Fibroblast of lung (primary cell): Measurements from ENCODE around the gene ATG7. TPM values are rescaled to one million over a fixed set of nuclear protein-coding genes. Genes with fewer than 3 reads are reported as not detected.
A peak's percentile ranks its signal among the peaks of the same experiment; 100 is the strongest.
"Not testable (repeated sequence)": the region's sequence is repeated elsewhere in the genome, so short reads cannot be mapped to it uniquely, and the experiment has no call there.

ENCODE experiments used
- DNase-seq, 2 donors: peaks; one replicate each; pipeline versions ENCODE4 v3.0.0 to v3.0.0-alpha.2; 2010; ENCODE audit warnings: low read depth in 2 of 2
- H2AFZ ChIP-seq: 2 replicates; pipeline ENCODE4 v1.5.1; 2012; ENCODE audit warnings: low read length, control low read depth, inconsistent platforms
- H3K27ac ChIP-seq: 2 replicates; pipeline ENCODE4 v1.5.1; 2011; ENCODE audit warnings: low read length, control low read depth; ENCODE audit not compliant: insufficient read depth
- H3K27me3 ChIP-seq: 2 replicates; pipeline ENCODE4 v1.5.1; 2011; ENCODE audit warnings: mild to moderate bottlenecking, low read length; ENCODE audit not compliant: control insufficient read depth, insufficient read depth
- H3K36me3 ChIP-seq: 2 replicates; pipeline ENCODE4 v1.5.1; 2011; ENCODE audit warnings: low read length; ENCODE audit not compliant: control insufficient read depth, insufficient read depth
- H3K4me1 ChIP-seq: 2 replicates; pipeline ENCODE4 v1.5.1; 2011; ENCODE audit warnings: low read length; ENCODE audit not compliant: control insufficient read depth, insufficient read depth; ENCODE audit errors: extremely low read depth
- H3K4me2 ChIP-seq: 2 replicates; pipeline ENCODE4 v1.5.1; 2011; ENCODE audit warnings: low read length, control low read depth; ENCODE audit not compliant: insufficient read depth; ENCODE audit errors: extremely low read depth
- H3K4me3 ChIP-seq, 4 experiments: fragments of 200-600 bp in 1 of 4; sonication (generic) in 1 of 4; replicated peaks in 1 of 4; 2 replicates each; pipeline ENCODE4 v1.5.1; 2011 to 2016; ENCODE audit warnings: low read length in 4 of 4, low read depth in 3 of 4, mild to moderate bottlenecking in 3 of 4, control low read depth in 2 of 4, inconsistent platforms in 1 of 4, mixed read lengths in 1 of 4; ENCODE audit not compliant: insufficient read depth in 1 of 4; ENCODE audit errors: control extremely low read depth in 1 of 4
- H3K79me2 ChIP-seq: 2 replicates; pipeline ENCODE4 v1.5.1; 2012; ENCODE audit warnings: mild to moderate bottlenecking, low read length, inconsistent platforms; ENCODE audit not compliant: control insufficient read depth, insufficient read depth
- H3K9ac ChIP-seq: 2 replicates; pipeline ENCODE4 v1.5.1; 2011; ENCODE audit warnings: mild to moderate bottlenecking, low read length, control low read depth; ENCODE audit not compliant: insufficient read depth
- H3K9me3 ChIP-seq: 2 replicates; pipeline ENCODE4 v1.5.1; 2012; ENCODE audit warnings: low read depth, low read length; ENCODE audit not compliant: control insufficient read depth, insufficient read depth
- H4K20me1 ChIP-seq: 2 replicates; pipeline ENCODE4 v1.5.1; 2011; ENCODE audit warnings: low read length; ENCODE audit not compliant: control insufficient read depth, insufficient read depth; ENCODE audit errors: extremely low read depth
- CTCF ChIP-seq, 2 donors: IDR thresholded peaks in 1 of 2; conservative IDR thresholded peaks in 1 of 2; 1 replicate in 1 of 2; 2 replicates in 1 of 2; pipeline ENCODE4 v1.5.1; 2011 to 2012; ENCODE audit warnings: low read length in 2 of 2, control low read depth in 1 of 2, inconsistent platforms in 1 of 2, low read depth in 1 of 2, mild to moderate bottlenecking in 1 of 2
- EZH2 ChIP-seq: IDR thresholded peaks from 2 replicates; pipeline ENCODE4 v1.5.1; 2012; ENCODE audit warnings: low read length, control low read depth, mild to moderate bottlenecking; ENCODE audit errors: missing control alignments
- polyA plus RNA-seq, 2 donors: library from polyadenylated mRNA; depleted of rRNA in 1 of 2; stranded (reverse) in 1 of 2; unstranded in 1 of 2; fragments of >200 nt; gene quantifications; 2 replicates each; pipeline ENCODE4 v1.2.1, GENCODE V29; 2011 to 2012; ENCODE audit warnings: missing spikeins in 1 of 2
- total RNA-seq: library from RNA; depleted of rRNA; stranded (reverse); fragments of >200 nt; gene quantifications from 2 replicates; pipeline ENCODE4 v1.2.1, GENCODE V29; 2014

Gene ATG7
- total and polyA plus RNA-seq, 2 donors (not counting 1 experiment from before 2014, with no cell fraction given): 50.8 to 56.5 TPM

- DNase-seq: peak in 1 of 2 donors; percentile 35
- Histone ChIP-seq H3K79me2 (no peaks in the 10 kb centered on the region), H3K27me3 (no peaks in the 10 kb centered on the region), H3K36me3 (no peaks in the 10 kb centered on the region), H3K4me1 (no peaks in the 10 kb centered on the region), H3K27ac (no peak overlapping the region), H3K9me3 (no peaks in the 10 kb centered on the region), H2AFZ (no peak overlapping the region), H3K4me3 (no peak overlapping the region), H3K9ac (no peak overlapping the region), H4K20me1 (no peaks in the 10 kb centered on the region), H3K4me2 (no peak overlapping the region)
- no peak for TF ChIP-seq EZH2
- no peak for TF ChIP-seq CTCF (conservative IDR thresholded peaks at IDR 0.05 in 1 of 2, IDR thresholded peaks at IDR 0.05 in 1 of 2; ENCODE audit: low read depth in 1 of 2, low read length in 2 of 2)
Measured at GRCh38 chr3:11522398-11522715, 250.2 kb downstream of the ATG7 start.

DNA sequence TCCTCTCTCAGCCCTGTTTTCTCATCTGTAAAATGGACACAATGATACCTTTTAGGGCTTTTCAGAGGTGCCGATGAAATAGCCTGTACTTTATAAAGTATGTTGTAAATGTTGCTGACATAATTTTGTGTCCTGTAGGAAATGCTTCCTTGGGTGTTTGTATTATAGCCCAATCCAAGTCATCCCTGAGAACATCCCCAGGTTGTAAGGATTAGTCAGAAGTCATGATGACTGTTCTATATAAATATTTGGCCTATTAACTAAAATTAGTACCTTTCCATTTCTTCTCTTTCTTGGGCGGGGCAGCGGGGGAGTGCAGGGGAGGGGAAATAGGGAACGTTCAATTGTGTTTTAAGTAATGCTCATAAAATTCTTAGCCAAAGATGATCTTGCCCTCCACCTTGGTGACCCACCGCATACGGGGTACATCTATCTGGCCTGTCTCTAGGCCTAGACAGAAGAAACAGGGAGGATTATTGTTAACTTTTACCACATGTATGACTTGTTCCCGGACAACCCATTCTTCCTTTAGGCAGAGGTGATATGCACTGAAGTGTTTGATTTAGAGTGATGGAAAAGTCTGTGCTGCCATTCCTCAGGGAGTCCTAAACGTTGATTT is 250.9 kb downstream of the ATG7 start:
- H3K9ac ChIP-seq: no peak overlapping the region
- no peak overlapping the region for H3K27ac ChIP-seq
- no peaks in the 10 kb centered on the region for H3K4me1 ChIP-seq
- no peaks in the 10 kb centered on the region for H4K20me1 ChIP-seq
- H3K79me2 ChIP-seq: no peaks in the 10 kb centered on the region
- no peak overlapping the region for H3K4me3 ChIP-seq
- H3K36me3 ChIP-seq: no peaks in the 10 kb centered on the region
- H3K9me3 ChIP-seq: no peaks in the 10 kb centered on the region
- DNase-seq: no peak
- TF ChIP-seq CTCF (conservative IDR thresholded peaks at IDR 0.05 in 1 of 2, IDR thresholded peaks at IDR 0.05 in 1 of 2; ENCODE audit: low read depth in 1 of 2, low read length in 2 of 2): no peak
- no peak for TF ChIP-seq EZH2
- H2AFZ ChIP-seq: no peak overlapping the region
- H3K4me2 ChIP-seq: no peak overlapping the region
- no peaks in the 10 kb centered on the region for H3K27me3 ChIP-seq

DNA sequence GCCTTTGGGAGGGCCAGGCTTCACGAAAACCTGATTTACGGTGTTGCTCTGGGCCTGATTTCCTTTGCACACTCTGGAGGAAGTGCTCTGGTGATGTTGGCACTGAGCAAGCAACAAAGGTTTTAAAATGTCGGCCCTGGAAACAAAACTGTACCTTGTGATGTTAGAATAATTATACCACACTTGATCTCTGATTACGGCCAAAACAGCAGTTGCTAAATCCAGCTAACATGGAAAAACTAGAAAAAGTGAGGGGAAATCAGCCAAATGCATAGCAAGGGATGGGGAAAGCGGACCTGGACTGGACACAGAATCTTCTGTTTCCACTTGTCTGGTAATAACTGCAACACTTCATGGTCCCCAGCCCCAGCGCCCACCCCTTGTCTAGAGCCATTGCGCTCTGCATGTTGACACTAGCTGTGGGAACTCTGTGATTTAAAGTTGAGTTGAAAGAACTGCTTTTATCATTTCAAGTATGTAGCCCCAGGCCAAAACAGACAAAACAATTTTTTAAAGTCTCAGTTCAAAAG is 251.4 kb downstream of the ATG7 start:
- H3K9ac ChIP-seq: no peak overlapping the region
- no peaks in the 10 kb centered on the region for H3K27me3 ChIP-seq
- H2AFZ ChIP-seq: no peak overlapping the region
- no peak overlapping the region for H3K4me2 ChIP-seq
- no peak for TF ChIP-seq EZH2
- no peak for TF ChIP-seq CTCF (conservative IDR thresholded peaks at IDR 0.05 in 1 of 2, IDR thresholded peaks at IDR 0.05 in 1 of 2; ENCODE audit: low read depth in 1 of 2, low read length in 2 of 2)
- H3K27ac ChIP-seq: no peak overlapping the region
- H3K4me1 ChIP-seq: no peaks in the 10 kb centered on the region
- no peaks in the 10 kb centered on the region for H3K36me3 ChIP-seq
- no peaks in the 10 kb centered on the region for H3K79me2 ChIP-seq
- no peaks in the 10 kb centered on the region for H4K20me1 ChIP-seq
- H3K9me3 ChIP-seq: no peaks in the 10 kb centered on the region
- no peak overlapping the region for H3K4me3 ChIP-seq
- DNase-seq: no peak

- H3K4me3 ChIP-seq, H3K4me2 ChIP-seq, H3K9ac ChIP-seq, H3K79me2 ChIP-seq, H3K27me3 ChIP-seq, DNase-seq, H3K36me3 ChIP-seq, H3K9me3 ChIP-seq, H4K20me1 ChIP-seq, H3K27ac ChIP-seq, H2AFZ ChIP-seq: not testable (repeated sequence)
- peaks cover 10% of the 10 kb centered on the region for H3K4me1 ChIP-seq
Measured at GRCh38 chr3:11526121-11526520, 253.9 kb downstream of the ATG7 start.
